Progenitor cell of endocrine pancreas (in vitro differentiated cells): ENCODE data around the gene NCAM2. TPM values are rescaled to one million over a fixed set of nuclear protein-coding genes. Genes with fewer than 3 reads are reported as not detected.

Experiments
- DNase-seq: peaks from one replicate; pipeline ENCODE4 v3.0.0; 2021; ENCODE audit warnings: low spot score; ENCODE audit not compliant: unreplicated experiment
- H3K27ac Mint-ChIP-seq: 2 replicates; pipeline ENCODE4 v1.8.0; 2021; ENCODE audit warnings: mild to moderate bottlenecking, moderate library complexity, mixed read lengths
- H3K27me3 Mint-ChIP-seq: 2 replicates; pipeline ENCODE4 v1.8.0; 2021; ENCODE audit warnings: mixed read lengths
- H3K36me3 Mint-ChIP-seq: 2 replicates; pipeline ENCODE4 v1.8.0; 2022; ENCODE audit warnings: mixed read lengths; ENCODE audit not compliant: insufficient read depth
- H3K4me1 Mint-ChIP-seq: 2 replicates; pipeline ENCODE4 v1.8.0; 2021; ENCODE audit warnings: low read depth, mixed read lengths
- H3K4me3 Mint-ChIP-seq: 2 replicates; pipeline ENCODE4 v1.8.0; 2021; ENCODE audit warnings: low read depth, mild to moderate bottlenecking, moderate library complexity, mixed read lengths
- H3K9me3 Mint-ChIP-seq: 2 replicates; pipeline ENCODE4 v1.8.0; 2021; ENCODE audit warnings: low read depth, mixed read lengths
- CTCF ChIP-seq: fragments of 200-600 bp; sonication (generic); IDR thresholded peaks from one replicate; pipeline ENCODE4 v1.5.0; 2021; ENCODE audit warnings: antibody characterized with exemption, mild to moderate bottlenecking; ENCODE audit not compliant: unreplicated experiment
- total RNA-seq: library from RNA; stranded (reverse); gene quantifications from 2 replicates; pipeline ENCODE4 v1.2.1, GENCODE V29; 2021

The NCAM2 gene
- total RNA-seq, 1 donor from 2014 or later, result 0.60 TPM

DNA sequence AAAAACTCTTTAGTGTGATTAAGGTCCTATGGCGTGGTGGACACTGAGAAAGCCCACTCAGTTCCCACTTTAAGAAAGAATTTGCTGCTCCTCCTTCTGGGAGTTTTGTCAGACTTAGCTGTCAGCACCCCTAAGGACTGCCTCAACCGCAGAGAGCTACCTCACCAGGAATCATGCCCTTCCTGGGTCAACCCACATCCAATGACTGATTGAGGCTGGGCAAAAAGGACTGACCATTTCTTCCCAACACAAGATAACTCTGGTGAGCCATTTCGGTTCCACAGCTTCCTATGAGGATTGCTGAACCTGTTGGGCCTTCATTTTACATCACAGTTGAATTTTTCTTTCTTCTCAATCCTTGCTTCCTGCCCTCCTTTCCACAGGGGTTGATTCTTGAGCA is 197.9 kb downstream of the NCAM2 start:
- Mint-ChIP-seq H3K36me3 (no peaks in the 10 kb centered on the region), H3K27ac (no peak overlapping the region), H3K4me3 (no peak overlapping the region), H3K27me3 (no peaks in the 10 kb centered on the region), H3K9me3 (no peaks in the 10 kb centered on the region), H3K4me1 (no peaks in the 10 kb centered on the region)
- no peak for TF ChIP-seq CTCF
- no peak for DNase-seq

DNA sequence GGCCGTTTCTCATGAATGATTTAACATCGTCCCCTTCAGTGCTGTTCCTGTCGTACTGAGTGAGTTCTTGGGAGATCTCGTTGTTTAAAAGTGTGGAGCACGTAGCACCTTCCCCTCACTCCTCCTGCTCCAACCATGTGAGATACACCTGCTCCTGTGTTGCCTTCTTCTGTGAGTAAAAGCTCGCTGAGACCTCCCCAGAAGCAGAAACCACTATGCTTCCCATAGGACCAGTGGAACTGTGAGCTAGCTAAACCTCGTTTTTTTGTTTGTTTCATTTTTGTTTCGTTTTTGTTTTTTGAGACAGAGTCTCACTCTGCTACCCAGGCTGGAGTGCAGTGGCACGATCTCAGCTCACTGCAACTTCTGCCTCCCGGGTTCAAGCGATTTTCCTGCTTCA is 198.6 kb downstream of the NCAM2 start:
- no peak for TF ChIP-seq CTCF
- Mint-ChIP-seq H3K4me1 (no peaks in the 10 kb centered on the region), H3K27me3 (no peaks in the 10 kb centered on the region), H3K4me3 (no peak overlapping the region), H3K9me3 (no peaks in the 10 kb centered on the region), H3K36me3 (no peaks in the 10 kb centered on the region), H3K27ac (no peak overlapping the region)
- no peak for DNase-seq

DNA sequence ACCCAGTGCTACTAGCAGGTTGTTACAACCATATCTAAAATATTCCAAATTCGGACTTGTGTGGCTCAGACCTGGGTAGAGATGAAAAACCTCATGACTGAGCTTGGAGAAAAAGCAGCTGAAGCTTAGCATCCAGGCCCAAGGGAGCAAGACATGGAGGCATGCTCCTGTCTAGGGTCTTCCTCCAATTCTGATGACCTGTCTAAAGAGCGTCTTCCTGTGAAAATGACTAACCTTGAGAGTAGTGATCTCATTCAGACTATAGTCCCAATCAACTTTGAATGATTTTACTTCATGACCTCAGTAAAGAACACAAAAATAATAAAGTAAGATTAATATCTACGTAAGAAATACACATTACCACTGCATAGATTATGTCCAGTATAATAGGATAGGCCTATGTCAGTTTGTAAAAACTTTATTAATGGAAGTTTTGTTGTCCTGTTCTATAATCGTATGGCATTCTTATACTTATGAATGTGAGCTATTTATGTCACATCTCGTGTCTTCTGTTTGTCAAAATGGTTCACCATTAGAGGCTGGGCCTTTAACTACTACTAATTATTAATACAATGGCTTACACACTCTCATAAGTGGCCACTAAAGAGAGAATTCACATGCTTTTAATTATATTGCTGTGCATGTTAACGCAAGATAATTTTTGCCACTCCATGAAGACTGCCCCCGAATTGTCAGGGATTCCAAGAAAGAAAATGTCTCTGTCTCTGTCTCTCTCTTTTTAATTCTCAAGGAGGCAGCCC is 201.3 kb downstream of the NCAM2 start:
- Mint-ChIP-seq H3K27ac (no peak overlapping the region), H3K4me1 (no peaks in the 10 kb centered on the region), H3K4me3 (no peak overlapping the region), H3K27me3 (no peaks in the 10 kb centered on the region), H3K36me3 (no peaks in the 10 kb centered on the region), H3K9me3 (no peaks in the 10 kb centered on the region)
- DNase-seq, result no peak
- no peak for TF ChIP-seq CTCF

- no peak for TF ChIP-seq CTCF
- Mint-ChIP-seq H3K4me3 (no peak overlapping the region), H3K9me3 (no peaks in the 10 kb centered on the region), H3K36me3 (no peaks in the 10 kb centered on the region), H3K27ac (no peak overlapping the region), H3K27me3 (no peaks in the 10 kb centered on the region), H3K4me1 (no peaks in the 10 kb centered on the region)
- DNase-seq, result no peak
These were observed 202.1 kb downstream of the NCAM2 start for GRCh38 chr21:21200103-21200938.

- no peaks in the 10 kb centered on the region for H3K27me3 Mint-ChIP-seq
- H3K4me3 Mint-ChIP-seq, result no peak overlapping the region
- H3K36me3 Mint-ChIP-seq, result no peaks in the 10 kb centered on the region
- no peaks in the 10 kb centered on the region for H3K4me1 Mint-ChIP-seq
- no peak for DNase-seq
- no peaks in the 10 kb centered on the region for H3K9me3 Mint-ChIP-seq
- no peak overlapping the region for H3K27ac Mint-ChIP-seq
- no peak for TF ChIP-seq CTCF
These were observed 202.9 kb downstream of the NCAM2 start for GRCh38 chr21:21200939-21201615.
